ENCODE measurements around the gene AATK. TPM values are rescaled to one million over a fixed set of nuclear protein-coding genes. Genes with fewer than 3 reads are reported as not detected.
A peak's percentile ranks its signal among the peaks of the same experiment; 100 is the strongest.

The AATK gene
- total and polyA plus RNA-seq, 9 of the 15 experiments (the other 6 are each of a cell fraction or from before 2014, with no cell fraction given), result 0.11 to 0.55 (median 0.38) TPM; not detected in 5

- TF ChIP-seq ZNF407 (IDR thresholded peaks at IDR 0.05; ENCODE audit: low read depth) (no peak), NFIC (IDR thresholded peaks at IDR 0.05) (no peak), ZNF12 (CRISPR knock-in tag; IDR thresholded peaks at IDR 0.05) (no peak), YBX1 (IDR thresholded peaks at IDR 0.05) (no peak), RREB1 (CRISPR knock-in tag; IDR thresholded peaks at IDR 0.05) (no peak), ZNF232 (CRISPR knock-in tag; IDR thresholded peaks at IDR 0.05) (no peak), UBTF (IDR thresholded peaks at IDR 0.05; ENCODE audit: borderline replicate concordance in 1 of 2, low read depth in 2 of 2, low read length in 2 of 2) (no peak), ZNF699 (CRISPR knock-in tag; IDR thresholded peaks at IDR 0.05; ENCODE audit: insufficient replicate concordance) (no peak), GATA2 (CRISPR knock-in tag; IDR thresholded peaks at IDR 0.05) (no peak), SMARCE1 (IDR thresholded peaks at IDR 0.05) (peak; percentile 79), IFI16 (CRISPR knock-in tag; IDR thresholded peaks at IDR 0.05) (no peak)
These were observed 68.7 kb downstream of the AATK start (continued) for GRCh38 chr17:81097134-81097942.
